Measurements from ENCODE around the gene KIF25.

KIF25 gene

DNA sequence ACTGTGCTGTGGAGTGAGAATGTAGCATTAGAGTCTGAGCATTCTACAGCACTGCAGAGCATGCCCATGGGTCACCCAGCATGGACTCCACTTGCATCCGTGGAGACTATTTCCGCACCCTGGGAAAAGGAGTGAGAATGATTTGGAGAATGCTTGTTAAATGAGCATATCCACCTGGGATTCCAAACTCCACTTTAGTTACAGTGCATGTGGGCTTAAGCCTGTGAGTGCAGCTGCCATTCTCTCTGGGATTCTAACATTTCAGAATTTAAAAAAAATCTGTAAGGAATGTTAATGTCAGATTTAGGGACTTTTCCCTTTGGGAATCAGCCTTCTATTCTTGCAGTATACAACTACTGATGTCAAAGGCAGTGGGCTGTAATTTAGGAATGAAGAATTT is 33.4 kb downstream of the KIF25 start:
- TF ChIP-seq, protein P1, sequence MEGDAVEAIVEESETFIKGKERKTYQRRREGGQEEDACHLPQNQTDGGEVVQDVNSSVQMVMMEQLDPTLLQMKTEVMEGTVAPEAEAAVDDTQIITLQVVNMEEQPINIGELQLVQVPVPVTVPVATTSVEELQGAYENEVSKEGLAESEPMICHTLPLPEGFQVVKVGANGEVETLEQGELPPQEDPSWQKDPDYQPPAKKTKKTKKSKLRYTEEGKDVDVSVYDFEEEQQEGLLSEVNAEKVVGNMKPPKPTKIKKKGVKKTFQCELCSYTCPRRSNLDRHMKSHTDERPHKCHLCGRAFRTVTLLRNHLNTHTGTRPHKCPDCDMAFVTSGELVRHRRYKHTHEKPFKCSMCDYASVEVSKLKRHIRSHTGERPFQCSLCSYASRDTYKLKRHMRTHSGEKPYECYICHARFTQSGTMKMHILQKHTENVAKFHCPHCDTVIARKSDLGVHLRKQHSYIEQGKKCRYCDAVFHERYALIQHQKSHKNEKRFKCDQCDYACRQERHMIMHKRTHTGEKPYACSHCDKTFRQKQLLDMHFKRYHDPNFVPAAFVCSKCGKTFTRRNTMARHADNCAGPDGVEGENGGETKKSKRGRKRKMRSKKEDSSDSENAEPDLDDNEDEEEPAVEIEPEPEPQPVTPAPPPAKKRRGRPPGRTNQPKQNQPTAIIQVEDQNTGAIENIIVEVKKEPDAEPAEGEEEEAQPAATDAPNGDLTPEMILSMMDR (IDR thresholded peaks at IDR 0.05), result no peak

DNA sequence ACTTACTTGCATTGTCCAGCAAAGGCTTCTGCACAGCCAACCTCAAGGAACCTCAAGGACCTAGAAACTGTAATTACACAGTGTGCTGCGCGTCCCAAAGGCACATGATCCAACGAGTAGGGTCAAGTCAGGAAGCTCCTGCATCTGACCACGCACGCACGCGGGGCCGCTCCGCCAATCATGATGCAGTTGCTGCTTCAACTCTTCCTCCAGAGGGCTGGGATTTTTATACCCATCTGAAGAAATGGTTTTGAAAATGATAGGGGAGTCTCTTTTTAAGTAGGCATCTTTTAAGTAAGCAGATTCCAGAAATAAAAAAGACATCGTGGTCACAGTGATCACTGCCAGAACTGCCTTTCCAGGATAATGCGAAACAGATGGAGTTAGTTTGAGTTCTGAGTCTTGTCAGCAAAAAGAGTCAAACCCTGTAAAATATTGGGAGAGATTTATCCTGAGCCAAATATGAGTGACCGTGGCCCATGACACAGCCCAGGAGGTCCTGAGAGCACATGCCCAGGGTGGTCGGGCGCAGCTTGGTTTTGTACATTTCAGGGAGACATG is 34.0 kb downstream of the KIF25 start:
- TF ChIP-seq, protein P1 (IDR thresholded peaks at IDR 0.05), result no peak

DNA sequence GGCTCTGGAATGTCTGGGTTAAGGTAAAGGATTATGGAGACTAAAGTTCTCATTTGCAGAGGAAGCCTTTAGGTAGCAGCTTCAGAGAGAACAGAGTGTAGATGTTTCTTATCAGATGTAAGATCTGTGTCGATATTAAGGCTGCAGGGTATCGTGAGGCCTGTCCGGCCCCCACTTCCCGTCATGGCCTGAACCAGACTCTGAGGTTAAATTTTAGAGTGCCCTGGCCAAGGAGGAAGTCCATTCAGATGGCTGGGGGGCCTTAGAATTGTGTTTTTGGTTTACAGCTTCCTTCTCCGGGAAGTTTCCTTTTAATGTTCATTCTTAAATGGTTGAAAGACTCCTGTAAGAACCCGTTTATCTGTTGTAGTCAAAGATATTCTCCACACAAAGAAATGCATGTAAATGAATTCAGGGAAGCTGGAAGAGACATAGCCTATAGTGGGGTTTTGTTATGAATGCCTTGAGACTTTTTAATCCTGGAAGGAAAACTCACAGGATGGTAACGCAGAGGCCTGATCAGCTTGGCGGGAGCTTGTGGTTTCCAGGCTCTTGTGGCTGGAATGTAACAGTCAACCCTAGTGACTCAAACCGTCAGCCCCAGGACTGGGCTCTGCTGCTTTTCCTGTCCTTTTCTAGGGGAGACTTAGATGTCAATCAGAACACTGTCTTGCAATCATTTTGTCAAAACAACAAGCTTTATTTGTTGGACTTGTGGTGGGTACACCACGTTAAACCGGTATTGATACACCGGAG is 34.7 kb downstream of the KIF25 start:
- TF ChIP-seq, protein P1 (IDR thresholded peaks at IDR 0.05), result no peak

DNA sequence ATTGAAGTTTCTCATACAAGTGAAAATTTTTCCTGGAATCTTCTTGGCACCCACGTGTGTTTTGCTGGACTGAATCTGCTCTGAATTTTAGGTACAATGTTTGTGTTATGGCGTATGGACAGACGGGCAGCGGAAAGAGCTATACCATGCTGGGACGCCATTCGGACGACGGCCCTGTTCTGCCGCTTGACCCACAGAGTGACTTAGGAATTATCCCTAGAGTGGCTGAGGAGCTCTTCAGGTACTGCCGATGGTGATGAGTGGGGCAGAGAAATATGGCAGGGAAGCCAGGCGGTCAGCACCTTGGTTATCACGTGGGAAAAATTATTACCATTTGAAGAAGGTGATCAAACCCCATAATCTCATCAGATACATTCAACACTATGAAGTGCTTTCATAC is 36.3 kb downstream of the KIF25 start:
- TF ChIP-seq, protein P1 (IDR thresholded peaks at IDR 0.05), result no peak

DNA sequence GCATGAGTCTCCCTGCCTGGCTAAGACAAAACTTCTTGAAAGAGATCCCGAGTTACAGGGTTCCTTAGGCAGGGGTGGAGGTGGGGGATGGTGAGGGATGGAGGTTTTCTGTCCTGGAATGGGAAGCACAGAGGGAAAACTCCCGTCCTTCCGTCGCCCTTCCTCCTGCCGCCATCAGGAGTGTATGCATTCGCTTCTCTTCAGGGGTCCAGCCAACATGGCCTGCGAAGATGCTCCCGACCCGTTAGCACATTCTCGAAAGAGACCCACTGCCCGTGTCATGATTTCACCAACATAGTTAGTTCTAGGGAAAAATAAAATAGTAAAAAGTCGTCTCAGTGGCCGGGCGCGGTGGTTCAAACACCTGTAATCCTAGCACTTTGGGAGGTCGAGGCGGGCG is 37.1 kb downstream of the KIF25 start:
- TF ChIP-seq, protein P1 (IDR thresholded peaks at IDR 0.05), result no peak

DNA sequence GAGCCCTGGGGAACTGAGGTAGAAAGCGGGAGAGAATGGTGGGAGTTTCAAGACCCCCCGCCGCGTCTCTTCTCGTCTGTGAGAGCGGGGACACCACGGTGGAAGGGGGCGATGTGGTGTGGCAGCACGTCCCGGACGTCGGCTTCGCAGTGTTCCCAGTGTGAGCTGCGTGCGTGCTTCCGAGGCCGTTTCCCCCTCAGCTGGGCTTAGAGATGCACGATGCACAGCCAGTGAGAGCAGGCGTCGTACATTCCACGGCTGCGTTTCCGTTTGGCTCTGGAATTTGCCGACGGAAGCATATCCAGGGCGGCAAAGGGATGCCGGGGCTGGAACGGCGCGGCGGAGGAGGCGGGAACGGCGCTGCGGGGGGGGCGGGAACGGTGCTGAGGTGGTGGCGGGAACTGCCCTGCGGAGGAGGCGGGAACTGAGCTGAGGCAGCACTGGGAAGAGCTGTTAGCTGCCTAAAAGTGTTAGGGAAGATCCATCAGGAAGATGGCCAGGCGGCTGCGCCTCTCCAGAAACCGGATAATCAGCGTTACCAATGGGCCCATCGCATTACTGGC is 37.7 kb downstream of the KIF25 start:
- TF ChIP-seq, protein P1 (IDR thresholded peaks at IDR 0.05), result no peak

DNA sequence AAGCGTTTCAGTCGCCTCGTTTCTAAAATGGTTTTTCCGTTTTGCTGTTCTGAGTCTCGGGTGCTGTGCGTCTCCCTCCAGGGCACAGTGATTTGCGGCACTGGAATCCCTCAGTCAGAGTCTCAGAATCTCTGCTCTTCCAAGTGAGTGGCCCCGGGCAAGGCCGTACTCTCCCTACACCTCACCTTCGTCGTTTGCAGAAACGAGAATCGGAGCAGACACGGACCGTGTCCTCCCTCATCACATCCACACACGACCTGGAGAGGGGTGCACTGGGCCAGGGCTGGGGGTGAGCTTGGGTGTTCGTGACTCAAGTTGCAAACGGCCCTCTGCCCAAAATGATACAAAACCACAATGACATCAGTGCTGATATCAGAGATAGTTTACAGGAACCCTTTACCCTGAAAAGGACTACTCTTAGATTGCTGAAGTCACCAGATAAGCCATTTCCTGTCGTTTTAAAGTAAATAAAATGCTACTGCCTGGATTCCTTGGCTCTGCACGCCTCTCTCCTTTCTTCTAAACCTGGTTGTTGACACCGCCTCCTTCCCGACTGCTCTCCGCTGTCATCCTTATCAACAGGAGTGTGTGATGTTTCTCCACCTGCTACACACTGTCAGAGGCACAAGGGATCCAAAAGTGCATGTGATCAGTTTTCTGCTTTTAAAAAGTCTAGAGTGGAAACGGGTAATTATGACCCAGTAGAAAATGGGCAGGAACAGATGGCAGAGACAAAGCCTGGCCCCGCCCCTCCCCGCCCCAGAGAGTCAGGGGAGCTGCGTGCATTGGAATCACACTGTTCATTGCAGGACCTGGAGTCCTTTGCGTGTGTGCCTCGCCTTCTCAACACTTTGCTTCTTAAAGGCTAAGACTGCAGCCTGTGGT is 38.4 kb downstream of the KIF25 start:
- TF ChIP-seq, protein P1 (IDR thresholded peaks at IDR 0.05), result no peak
